GM12873 (cell line): ENCODE data around the gene ZNF646.

Experiments
- TF ChIP-seq, protein P1 (sequence below): IDR thresholded peaks from 2 replicates; pipeline ENCODE4 v1.5.1; 2012; ENCODE audit warnings: low read depth, mild to moderate bottlenecking, moderate library complexity, low read length, control low read depth; ENCODE audit not compliant: insufficient read depth; ENCODE audit errors: missing control alignments

Gene ZNF646

DNA sequence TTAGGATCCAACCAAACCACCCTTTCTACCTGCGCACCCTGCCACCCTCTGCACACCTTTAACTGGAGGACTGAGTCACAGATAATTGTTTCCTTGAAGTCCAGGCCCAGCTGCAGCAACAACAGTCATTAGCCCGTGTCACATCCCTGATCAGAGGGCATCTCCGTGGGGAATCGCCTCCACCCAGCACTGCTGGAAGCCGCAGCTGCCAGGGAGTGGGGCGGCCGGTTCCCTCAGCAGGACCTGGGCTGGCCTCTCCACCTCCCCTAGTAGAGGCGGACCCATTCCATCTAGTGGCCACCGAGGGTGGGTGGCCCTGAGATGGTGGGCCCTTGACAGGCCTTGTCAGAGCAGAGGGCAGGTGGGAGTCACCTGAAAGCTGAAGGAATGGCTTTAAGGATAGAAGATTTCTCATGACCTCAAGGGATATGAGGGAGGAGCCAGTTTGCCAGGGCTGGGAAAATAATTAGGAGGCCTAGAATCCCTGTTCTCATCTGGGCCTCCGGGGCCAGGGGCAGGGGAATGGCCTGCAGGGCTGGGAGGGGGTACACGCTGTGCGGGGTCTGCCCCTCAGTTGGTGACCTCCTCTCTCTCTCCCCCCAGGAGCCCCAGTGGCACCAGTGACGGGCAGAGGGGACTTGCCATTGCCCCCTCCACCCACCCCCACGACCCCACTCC is 8.3 kb downstream of the ZNF646 start:
- TF ChIP-seq, protein P1, sequence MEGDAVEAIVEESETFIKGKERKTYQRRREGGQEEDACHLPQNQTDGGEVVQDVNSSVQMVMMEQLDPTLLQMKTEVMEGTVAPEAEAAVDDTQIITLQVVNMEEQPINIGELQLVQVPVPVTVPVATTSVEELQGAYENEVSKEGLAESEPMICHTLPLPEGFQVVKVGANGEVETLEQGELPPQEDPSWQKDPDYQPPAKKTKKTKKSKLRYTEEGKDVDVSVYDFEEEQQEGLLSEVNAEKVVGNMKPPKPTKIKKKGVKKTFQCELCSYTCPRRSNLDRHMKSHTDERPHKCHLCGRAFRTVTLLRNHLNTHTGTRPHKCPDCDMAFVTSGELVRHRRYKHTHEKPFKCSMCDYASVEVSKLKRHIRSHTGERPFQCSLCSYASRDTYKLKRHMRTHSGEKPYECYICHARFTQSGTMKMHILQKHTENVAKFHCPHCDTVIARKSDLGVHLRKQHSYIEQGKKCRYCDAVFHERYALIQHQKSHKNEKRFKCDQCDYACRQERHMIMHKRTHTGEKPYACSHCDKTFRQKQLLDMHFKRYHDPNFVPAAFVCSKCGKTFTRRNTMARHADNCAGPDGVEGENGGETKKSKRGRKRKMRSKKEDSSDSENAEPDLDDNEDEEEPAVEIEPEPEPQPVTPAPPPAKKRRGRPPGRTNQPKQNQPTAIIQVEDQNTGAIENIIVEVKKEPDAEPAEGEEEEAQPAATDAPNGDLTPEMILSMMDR: no peak

- TF ChIP-seq, protein P1: no peak
Observed at GRCh38 chr16:31083081-31083480, 8.9 kb downstream of the ZNF646 start.

GRCh38 chr16:31083556-31083955 is 9.3 kb downstream of the ZNF646 start:
- TF ChIP-seq, protein P1: no peak

DNA sequence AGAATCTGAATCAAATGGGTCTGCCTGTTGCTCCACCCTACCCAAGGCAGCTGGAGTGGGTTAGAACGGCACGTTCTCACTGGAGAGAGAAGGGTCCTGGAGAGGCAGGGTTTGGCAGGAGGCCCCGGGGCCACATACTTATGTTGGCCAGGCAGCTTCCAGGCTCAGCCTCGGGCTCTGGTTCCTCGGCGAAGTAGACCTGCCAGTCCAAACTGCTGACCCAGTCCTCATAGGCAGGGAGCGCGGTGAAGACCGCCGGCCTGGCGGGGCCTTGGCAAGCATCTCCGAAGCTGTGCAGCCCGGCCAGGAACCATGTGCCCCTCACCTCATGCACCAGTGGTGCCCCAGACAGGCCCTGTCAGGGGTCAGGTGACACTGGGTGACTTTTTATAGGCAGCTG is 9.8 kb downstream of the ZNF646 start:
- TF ChIP-seq, protein P1: no peak

DNA sequence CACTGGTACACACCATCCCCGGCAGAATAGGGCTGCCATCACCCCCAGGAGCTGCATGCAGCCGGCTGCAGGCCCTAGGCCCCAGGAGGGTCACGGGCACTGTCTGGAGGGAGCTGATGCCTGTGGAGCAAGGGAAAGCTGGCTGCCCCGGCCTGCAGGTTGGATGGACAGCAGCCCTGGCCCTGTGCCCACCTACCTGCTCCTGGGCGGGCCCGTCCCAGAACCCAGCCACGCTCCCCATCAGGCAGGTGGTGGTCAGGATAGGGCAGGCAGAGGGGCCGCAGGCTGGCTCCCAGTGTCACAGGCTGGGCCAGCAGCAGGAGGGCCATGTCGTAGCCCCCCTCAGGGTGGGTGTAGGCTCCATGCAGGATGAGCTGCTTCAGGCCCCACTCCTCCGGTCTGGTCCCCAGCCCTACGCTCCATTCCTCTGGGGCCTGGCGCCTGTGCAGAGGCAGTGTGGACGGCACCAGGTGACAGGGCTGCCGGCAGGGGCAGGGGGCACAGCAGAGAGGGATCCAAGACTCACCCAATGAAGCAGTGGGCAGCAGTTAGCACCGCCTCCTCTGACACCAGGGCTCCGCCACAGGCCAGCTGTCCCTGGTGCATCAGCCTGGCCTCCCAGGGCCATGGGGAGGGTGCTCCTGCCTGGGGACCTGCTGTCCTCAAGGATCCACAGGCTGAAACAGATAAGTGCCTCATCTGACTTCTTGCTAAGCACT is 10.5 kb downstream of the ZNF646 start:
- TF ChIP-seq, protein P1: no peak

- TF ChIP-seq, protein P1: no peak
Observed at GRCh38 chr16:31085411-31085810, 11.2 kb downstream of the ZNF646 start.

DNA sequence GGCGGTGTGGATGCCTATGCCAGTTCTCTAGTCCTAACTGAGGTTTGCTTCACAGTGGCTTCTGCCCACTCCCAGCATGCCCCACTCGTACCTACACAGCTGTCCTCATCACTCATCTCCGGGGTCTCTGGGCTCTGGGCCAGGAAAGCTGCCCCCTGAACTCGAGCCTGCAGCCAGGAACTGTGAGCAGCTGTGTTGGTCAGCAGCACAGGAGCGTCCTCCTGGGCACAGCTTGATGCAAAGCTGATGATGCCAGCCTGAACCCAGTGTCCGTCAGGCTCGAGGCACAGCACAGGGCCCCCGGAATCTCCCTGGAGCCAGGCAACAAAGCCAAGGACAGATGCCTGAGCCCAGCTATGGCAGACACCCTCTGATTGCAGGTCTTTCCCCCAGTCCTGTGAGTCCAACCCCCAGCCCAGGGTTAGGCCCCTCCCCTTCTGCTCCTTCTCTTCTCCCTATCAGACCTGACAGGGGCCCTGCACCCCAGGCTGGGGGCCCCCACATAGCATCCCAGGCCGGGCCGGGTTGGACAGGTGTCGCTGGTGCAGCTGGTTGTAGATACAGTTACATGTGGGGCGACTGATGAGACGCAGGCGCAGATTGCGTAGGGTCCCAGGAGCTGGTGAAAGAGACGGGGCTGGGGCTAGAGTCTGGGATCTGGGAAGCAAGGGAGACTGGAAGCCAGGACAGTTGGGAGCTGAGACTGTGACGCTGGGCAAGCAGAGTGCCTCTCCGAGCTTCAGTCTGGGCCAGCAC is 11.8 kb downstream of the ZNF646 start:
- TF ChIP-seq, protein P1: no peak
